ENCODE results near the gene LRRC8B. TPM values are rescaled to one million over a fixed set of nuclear protein-coding genes. Genes with fewer than 3 reads are reported as not detected.

LRRC8B gene
- total RNA-seq, 1 experiment from 2014 or later, result 24.2 TPM

DNA sequence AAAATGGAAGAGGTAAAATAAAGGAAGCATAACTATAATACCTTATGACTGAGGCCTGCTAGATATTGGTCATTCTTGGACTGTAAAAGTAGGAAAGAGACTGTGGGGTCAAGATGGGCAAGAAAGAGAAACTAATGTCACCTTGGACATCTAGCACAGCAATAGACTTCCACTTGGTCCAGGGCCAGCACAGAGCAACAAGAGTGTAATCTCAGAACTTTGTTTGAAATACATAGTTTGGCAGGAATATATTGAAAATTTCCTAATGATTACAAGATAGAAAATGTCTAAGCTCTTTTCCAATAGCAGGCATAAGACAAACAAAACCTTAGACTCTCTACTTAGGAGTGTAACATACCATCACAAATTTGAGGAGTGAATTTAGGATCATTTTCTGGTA, 112.9 kb downstream of the LRRC8B start (continued):
- TF ChIP-seq, protein P1, sequence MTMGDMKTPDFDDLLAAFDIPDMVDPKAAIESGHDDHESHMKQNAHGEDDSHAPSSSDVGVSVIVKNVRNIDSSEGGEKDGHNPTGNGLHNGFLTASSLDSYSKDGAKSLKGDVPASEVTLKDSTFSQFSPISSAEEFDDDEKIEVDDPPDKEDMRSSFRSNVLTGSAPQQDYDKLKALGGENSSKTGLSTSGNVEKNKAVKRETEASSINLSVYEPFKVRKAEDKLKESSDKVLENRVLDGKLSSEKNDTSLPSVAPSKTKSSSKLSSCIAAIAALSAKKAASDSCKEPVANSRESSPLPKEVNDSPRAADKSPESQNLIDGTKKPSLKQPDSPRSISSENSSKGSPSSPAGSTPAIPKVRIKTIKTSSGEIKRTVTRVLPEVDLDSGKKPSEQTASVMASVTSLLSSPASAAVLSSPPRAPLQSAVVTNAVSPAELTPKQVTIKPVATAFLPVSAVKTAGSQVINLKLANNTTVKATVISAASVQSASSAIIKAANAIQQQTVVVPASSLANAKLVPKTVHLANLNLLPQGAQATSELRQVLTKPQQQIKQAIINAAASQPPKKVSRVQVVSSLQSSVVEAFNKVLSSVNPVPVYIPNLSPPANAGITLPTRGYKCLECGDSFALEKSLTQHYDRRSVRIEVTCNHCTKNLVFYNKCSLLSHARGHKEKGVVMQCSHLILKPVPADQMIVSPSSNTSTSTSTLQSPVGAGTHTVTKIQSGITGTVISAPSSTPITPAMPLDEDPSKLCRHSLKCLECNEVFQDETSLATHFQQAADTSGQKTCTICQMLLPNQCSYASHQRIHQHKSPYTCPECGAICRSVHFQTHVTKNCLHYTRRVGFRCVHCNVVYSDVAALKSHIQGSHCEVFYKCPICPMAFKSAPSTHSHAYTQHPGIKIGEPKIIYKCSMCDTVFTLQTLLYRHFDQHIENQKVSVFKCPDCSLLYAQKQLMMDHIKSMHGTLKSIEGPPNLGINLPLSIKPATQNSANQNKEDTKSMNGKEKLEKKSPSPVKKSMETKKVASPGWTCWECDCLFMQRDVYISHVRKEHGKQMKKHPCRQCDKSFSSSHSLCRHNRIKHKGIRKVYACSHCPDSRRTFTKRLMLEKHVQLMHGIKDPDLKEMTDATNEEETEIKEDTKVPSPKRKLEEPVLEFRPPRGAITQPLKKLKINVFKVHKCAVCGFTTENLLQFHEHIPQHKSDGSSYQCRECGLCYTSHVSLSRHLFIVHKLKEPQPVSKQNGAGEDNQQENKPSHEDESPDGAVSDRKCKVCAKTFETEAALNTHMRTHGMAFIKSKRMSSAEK (CRISPR knock-in tag; IDR thresholded peaks at IDR 0.05; ENCODE audit: borderline replicate concordance), result no peak
- TF ChIP-seq ERG (CRISPR knock-in tag; IDR thresholded peaks at IDR 0.05) (no peak), ZNF425 (CRISPR knock-in tag; conservative IDR thresholded peaks at IDR 0.05) (no peak), RELA (CRISPR knock-in tag; IDR thresholded peaks at IDR 0.05; ENCODE audit: borderline replicate concordance) (no peak), GRHL2 (CRISPR knock-in tag; IDR thresholded peaks at IDR 0.05; ENCODE audit: insufficient replicate concordance, severe bottlenecking) (no peak), ELF4 (CRISPR knock-in tag; IDR thresholded peaks at IDR 0.05; ENCODE audit: low read depth) (no peak)

DNA sequence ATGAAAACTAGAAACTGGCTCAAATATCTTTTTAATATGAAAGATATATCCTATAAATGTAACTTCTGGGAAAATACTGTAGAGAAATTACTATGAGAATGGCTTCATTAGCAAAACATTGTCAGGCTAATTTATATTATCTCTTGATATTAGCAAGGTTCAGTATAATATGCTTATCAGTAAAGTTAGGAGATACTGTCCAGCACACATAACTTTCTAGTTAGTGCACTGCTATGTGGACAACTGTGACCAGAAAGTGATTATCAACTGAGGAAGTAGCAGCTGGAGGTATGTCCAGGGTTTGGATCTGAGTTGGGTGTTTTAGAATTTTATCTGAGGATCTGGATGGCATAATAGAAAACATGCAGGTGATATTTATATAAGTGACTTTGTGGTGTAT, 115.8 kb downstream of the LRRC8B start:
- ChIA-PET CTCF (no interaction called here), POLR2A (no interaction called here)
- no peak for ATAC-seq
- Mint-ChIP-seq H3K4me1 (no peaks in the 10 kb centered on the region), H3K4me3 (no peak overlapping the region), H3K27me3 (ENCODE audit: low read depth) (peaks cover 7% of the 10 kb centered on the region), H3K9me3 (peaks cover 5% of the 10 kb centered on the region; the same call in 1 of the 2 replicates), H3K36me3 (no peaks in the 10 kb centered on the region; the same call in 1 of the 2 replicates), H3K27ac (no peak overlapping the region)
- no peak for DNase-seq (ENCODE audit: low spot score)
- TF ChIP-seq FOXP1 (CRISPR knock-in tag; IDR thresholded peaks at IDR 0.05; ENCODE audit: borderline replicate concordance), result no peak
- TF ChIP-seq, protein P2, sequence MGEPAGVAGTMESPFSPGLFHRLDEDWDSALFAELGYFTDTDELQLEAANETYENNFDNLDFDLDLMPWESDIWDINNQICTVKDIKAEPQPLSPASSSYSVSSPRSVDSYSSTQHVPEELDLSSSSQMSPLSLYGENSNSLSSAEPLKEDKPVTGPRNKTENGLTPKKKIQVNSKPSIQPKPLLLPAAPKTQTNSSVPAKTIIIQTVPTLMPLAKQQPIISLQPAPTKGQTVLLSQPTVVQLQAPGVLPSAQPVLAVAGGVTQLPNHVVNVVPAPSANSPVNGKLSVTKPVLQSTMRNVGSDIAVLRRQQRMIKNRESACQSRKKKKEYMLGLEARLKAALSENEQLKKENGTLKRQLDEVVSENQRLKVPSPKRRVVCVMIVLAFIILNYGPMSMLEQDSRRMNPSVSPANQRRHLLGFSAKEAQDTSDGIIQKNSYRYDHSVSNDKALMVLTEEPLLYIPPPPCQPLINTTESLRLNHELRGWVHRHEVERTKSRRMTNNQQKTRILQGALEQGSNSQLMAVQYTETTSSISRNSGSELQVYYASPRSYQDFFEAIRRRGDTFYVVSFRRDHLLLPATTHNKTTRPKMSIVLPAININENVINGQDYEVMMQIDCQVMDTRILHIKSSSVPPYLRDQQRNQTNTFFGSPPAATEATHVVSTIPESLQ (CRISPR knock-in tag; IDR thresholded peaks at IDR 0.05), result no peak
- no peak for TF ChIP-seq ZNF512 (CRISPR knock-in tag; IDR thresholded peaks at IDR 0.05; ENCODE audit: borderline replicate concordance)
- TF ChIP-seq TEAD1 (CRISPR knock-in tag; IDR thresholded peaks at IDR 0.05), result no peak
- TF ChIP-seq, protein P3, sequence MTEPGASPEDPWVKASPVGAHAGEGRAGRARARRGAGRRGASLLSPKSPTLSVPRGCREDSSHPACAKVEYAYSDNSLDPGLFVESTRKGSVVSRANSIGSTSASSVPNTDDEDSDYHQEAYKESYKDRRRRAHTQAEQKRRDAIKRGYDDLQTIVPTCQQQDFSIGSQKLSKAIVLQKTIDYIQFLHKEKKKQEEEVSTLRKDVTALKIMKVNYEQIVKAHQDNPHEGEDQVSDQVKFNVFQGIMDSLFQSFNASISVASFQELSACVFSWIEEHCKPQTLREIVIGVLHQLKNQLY (CRISPR knock-in tag; IDR thresholded peaks at IDR 0.05), result no peak
- TF ChIP-seq NFATC4 (CRISPR knock-in tag; IDR thresholded peaks at IDR 0.05), result no peak
- TF ChIP-seq, protein P4, sequence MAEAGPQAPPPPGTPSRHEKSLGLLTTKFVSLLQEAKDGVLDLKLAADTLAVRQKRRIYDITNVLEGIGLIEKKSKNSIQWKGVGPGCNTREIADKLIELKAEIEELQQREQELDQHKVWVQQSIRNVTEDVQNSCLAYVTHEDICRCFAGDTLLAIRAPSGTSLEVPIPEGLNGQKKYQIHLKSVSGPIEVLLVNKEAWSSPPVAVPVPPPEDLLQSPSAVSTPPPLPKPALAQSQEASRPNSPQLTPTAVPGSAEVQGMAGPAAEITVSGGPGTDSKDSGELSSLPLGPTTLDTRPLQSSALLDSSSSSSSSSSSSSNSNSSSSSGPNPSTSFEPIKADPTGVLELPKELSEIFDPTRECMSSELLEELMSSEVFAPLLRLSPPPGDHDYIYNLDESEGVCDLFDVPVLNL (CRISPR knock-in tag; IDR thresholded peaks at IDR 0.05; ENCODE audit: borderline replicate concordance, low read depth), result no peak

Measured in WTC11 (cell line).